OCI-LY7 (cell line): Measurements from ENCODE around the gene JAML. TPM values are rescaled to one million over a fixed set of nuclear protein-coding genes. Genes with fewer than 3 reads are reported as not detected.

Experiments
- BruUV-seq: library from RNA; stranded (reverse); fragments of 400-500 nt; replicated peaks from 2 replicates; lab custom pipeline; 2021; lab: Mats Ljungman, UMichigan
- CTCF ChIA-PET: fragments of 300-600 bp; sonication (Branson Sonifier 250); formaldehyde crosslinking; loops from one replicate; lab custom pipeline; 2022; ENCODE audit warnings: antibody characterized with exemption; ENCODE audit not compliant: unreplicated experiment; lab: Charles Lee
- POLR2A ChIA-PET: fragments of 300-600 bp; sonication (Branson Sonifier 250); formaldehyde crosslinking; loops from one replicate; lab custom pipeline; 2022; ENCODE audit warnings: antibody characterized with exemption; lab: Charles Lee
- DNase-seq: peaks from one replicate; pipeline ENCODE4 v3.0.0-alpha.2; 2015; ENCODE audit warnings: low spot score
- H2AFZ ChIP-seq: fragments of 200-600 bp; sonication (generic), shearing (Covaris generic); 2 replicates; pipeline ENCODE4 v1.6.1; 2014; ENCODE audit warnings: mild to moderate bottlenecking, antibody characterized with exemption, low read length, moderate library complexity
- H3K27ac ChIP-seq: fragments of 200-600 bp; sonication (generic); 2 replicates; pipeline ENCODE4 v1.5.1; 2014; ENCODE audit warnings: mixed run types, low read depth, mild to moderate bottlenecking, moderate library complexity, low read length, inconsistent platforms; ENCODE audit not compliant: poor library complexity, severe bottlenecking
- H3K36me3 ChIP-seq: fragments of 200-600 bp; sonication (generic); 2 replicates; pipeline ENCODE4 v1.6.1; 2014; ENCODE audit warnings: mild to moderate bottlenecking, antibody characterized with exemption, low read length, moderate library complexity, mixed read lengths; ENCODE audit not compliant: insufficient read depth
- H3K4me1 ChIP-seq: fragments of 200-600 bp; sonication (generic); 2 replicates; pipeline ENCODE4 v1.5.1; 2014; ENCODE audit warnings: mild to moderate bottlenecking, low read length; ENCODE audit not compliant: insufficient read depth, poor library complexity, severe bottlenecking
- H3K4me2 ChIP-seq: fragments of 200-600 bp; sonication (generic); 2 replicates; pipeline ENCODE4 v1.6.1; 2014; ENCODE audit warnings: mild to moderate bottlenecking, low read length
- H3K4me3 ChIP-seq: fragments of 200-600 bp; sonication (generic); 2 replicates; pipeline ENCODE4 v1.5.1; 2014; ENCODE audit warnings: mild to moderate bottlenecking, low read depth, low read length; ENCODE audit not compliant: poor library complexity, severe bottlenecking
- H3K79me2 ChIP-seq: fragments of 200-600 bp; sonication (generic); 2 replicates; pipeline ENCODE4 v1.6.1; 2016; ENCODE audit warnings: low read depth, mild to moderate bottlenecking, low read length, moderate library complexity, mixed read lengths; ENCODE audit not compliant: insufficient read depth
- H3K9me2 ChIP-seq: fragments of 200-600 bp; sonication (generic); 2 replicates; pipeline ENCODE4 v1.6.1; 2016; ENCODE audit warnings: mild to moderate bottlenecking, low read length, mixed read lengths; ENCODE audit not compliant: insufficient read depth
- H3K9me3 ChIP-seq: fragments of 200-600 bp; sonication (generic); 2 replicates; pipeline ENCODE4 v1.6.1; 2014; ENCODE audit warnings: mild to moderate bottlenecking, mixed run types, low read length, mixed read lengths
- H4K20me1 ChIP-seq: fragments of 200-600 bp; sonication (generic); 2 replicates; pipeline ENCODE4 v1.6.1; 2014; ENCODE audit warnings: mild to moderate bottlenecking, antibody characterized with exemption, low read length, moderate library complexity, mixed read lengths; ENCODE audit not compliant: insufficient read depth
- EZH2phosphoT487 ChIP-seq: fragments of 200-600 bp; sonication (generic); IDR thresholded peaks from 2 replicates; pipeline ENCODE4 v1.6.1; 2018; ENCODE audit warnings: low read depth, borderline replicate concordance, mild to moderate bottlenecking, mixed run types, antibody characterized with exemption, low read length, moderate library complexity, mixed read lengths
- intact Hi-C: fragments of 100-400 bp; cut with micrococcal nuclease; formaldehyde crosslinking; loops from one replicate; pipeline ENCODE4 v1.10.0; 2022; ENCODE audit not compliant: unreplicated experiment
- total RNA-seq, 2 experiments: library from RNA; depleted of rRNA in 1 of 2; stranded (reverse); fragments of >200 nt in 1 of 2; shearing (Covaris generic) in 1 of 2; gene quantifications; 2 replicates each; pipeline ENCODE4 v1.2.3, GENCODE V29; 2014 to 2022
- TF ChIP-seq, protein P1 (sequence below): fragments of 200-600 bp; sonication (generic); conservative IDR thresholded peaks from 2 replicates; pipeline ENCODE4 v1.5.1; 2014; ENCODE audit warnings: mild to moderate bottlenecking, antibody characterized with exemption, low read length, moderate library complexity, mixed read lengths

The JAML gene
- total RNA-seq, 2 experiments from 2014 or later = 0.63 to 0.73 TPM

DNA sequence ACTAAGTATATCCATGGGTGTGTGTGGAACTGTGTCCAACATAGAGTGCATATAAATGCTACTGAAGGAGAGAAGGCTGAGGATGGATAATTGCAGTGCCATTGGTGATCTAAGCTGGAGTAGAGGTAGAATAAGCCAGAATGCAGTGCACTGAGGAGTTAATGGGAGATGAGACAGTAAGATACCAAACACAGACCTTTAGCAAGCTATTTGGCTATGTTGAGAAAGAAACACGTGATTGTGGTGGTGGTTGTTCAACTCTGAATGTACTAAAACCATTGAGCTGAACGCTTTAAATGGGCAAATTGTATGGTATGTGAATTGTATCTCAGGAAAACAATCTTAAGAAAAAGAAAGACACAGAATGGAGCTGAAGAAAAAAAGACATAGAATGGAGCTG is 22.8 kb downstream of the JAML start:
- no peaks in the 10 kb centered on the region for H3K36me3 ChIP-seq
- H4K20me1 ChIP-seq = no peaks in the 10 kb centered on the region
- H3K9me3 ChIP-seq = no peaks in the 10 kb centered on the region
- ChIA-PET CTCF (interaction anchor here (1.0 kb wide), 1 partner anchor 12 kb away, joined by 4 read pairs; no protein-coding TSS in a partner anchor), POLR2A (interaction anchor here (0.6 to 1.8 kb wide), 4 partner anchors 10 to 136 kb away, joined by 3 to 9 read pairs (median 4); no protein-coding TSS in a partner anchor)
- TF ChIP-seq, protein P1, sequence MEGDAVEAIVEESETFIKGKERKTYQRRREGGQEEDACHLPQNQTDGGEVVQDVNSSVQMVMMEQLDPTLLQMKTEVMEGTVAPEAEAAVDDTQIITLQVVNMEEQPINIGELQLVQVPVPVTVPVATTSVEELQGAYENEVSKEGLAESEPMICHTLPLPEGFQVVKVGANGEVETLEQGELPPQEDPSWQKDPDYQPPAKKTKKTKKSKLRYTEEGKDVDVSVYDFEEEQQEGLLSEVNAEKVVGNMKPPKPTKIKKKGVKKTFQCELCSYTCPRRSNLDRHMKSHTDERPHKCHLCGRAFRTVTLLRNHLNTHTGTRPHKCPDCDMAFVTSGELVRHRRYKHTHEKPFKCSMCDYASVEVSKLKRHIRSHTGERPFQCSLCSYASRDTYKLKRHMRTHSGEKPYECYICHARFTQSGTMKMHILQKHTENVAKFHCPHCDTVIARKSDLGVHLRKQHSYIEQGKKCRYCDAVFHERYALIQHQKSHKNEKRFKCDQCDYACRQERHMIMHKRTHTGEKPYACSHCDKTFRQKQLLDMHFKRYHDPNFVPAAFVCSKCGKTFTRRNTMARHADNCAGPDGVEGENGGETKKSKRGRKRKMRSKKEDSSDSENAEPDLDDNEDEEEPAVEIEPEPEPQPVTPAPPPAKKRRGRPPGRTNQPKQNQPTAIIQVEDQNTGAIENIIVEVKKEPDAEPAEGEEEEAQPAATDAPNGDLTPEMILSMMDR = no peak
- no peak for TF ChIP-seq EZH2phosphoT487
- H3K9me2 ChIP-seq = no peaks in the 10 kb centered on the region; the same call in 1 of the 2 replicates
- H3K79me2 ChIP-seq = no peaks in the 10 kb centered on the region
- no peak for DNase-seq
- H3K4me2 ChIP-seq = no peak overlapping the region
- H2AFZ ChIP-seq = no peak overlapping the region
- BruUV-seq = no TSS peak
- no peak overlapping the region for H3K27ac ChIP-seq
- peaks cover 12% of the 10 kb centered on the region for H3K4me1 ChIP-seq
- intact Hi-C loops = no loop called here
- H3K4me3 ChIP-seq = no peak overlapping the region

- ChIA-PET POLR2A (no interaction called here), CTCF (no interaction called here)
- intact Hi-C loops = no loop called here
- Histone ChIP-seq H2AFZ (no peak overlapping the region), H3K79me2 (no peaks in the 10 kb centered on the region), H3K4me2 (no peak overlapping the region), H3K9me2 (no peaks in the 10 kb centered on the region), H4K20me1 (no peaks in the 10 kb centered on the region), H3K4me1 (peaks cover 3% of the 10 kb centered on the region), H3K27ac (no peak overlapping the region), H3K4me3 (no peak overlapping the region), H3K9me3 (no peaks in the 10 kb centered on the region), H3K36me3 (no peaks in the 10 kb centered on the region)
- BruUV-seq = no TSS peak
- no peak for DNase-seq
- TF ChIP-seq, protein P1 = no peak
- no peak for TF ChIP-seq EZH2phosphoT487
These were observed 23.7 kb downstream of the JAML start for GRCh38 chr11:118200901-118201680.

DNA sequence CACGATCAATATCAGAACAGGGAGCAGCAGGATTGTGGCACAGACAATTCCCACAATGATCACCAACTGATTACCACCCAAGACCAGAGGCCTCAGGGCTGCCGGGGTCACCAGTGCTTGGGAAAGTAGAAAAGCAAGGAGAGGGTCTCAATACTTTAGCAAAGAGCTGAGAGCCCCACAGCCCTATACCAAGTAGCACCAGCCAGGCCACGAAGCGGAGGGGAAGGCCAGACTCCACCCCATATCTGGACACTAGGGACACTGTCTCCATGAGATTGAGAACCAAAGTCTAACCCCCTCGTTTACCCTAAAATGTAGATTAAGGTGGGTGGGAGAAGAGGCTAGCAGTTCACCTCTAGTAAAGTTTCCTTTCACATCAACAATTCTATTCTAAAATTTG is 24.3 kb downstream of the JAML start:
- Histone ChIP-seq H3K27ac (no peak overlapping the region), H3K4me3 (no peak overlapping the region), H3K36me3 (no peaks in the 10 kb centered on the region), H3K79me2 (no peaks in the 10 kb centered on the region), H3K9me2 (no peaks in the 10 kb centered on the region), H2AFZ (no peak overlapping the region), H3K4me1 (no peaks in the 10 kb centered on the region), H4K20me1 (no peaks in the 10 kb centered on the region), H3K4me2 (no peak overlapping the region), H3K9me3 (no peaks in the 10 kb centered on the region)
- no peak for DNase-seq
- CTCF ChIA-PET = no interaction called here
- TF ChIP-seq, protein P1 = no peak
- TF ChIP-seq EZH2phosphoT487 = no peak
- no TSS peak for BruUV-seq
- intact Hi-C loops = no loop called here
- POLR2A ChIA-PET = interaction anchor here (2.1 kb wide), 1 partner anchor 13 kb away, joined by 4 read pairs; no protein-coding TSS in a partner anchor
